SJSA1 (cell line): Measurements from ENCODE around the gene NXPH2. TPM values are rescaled to one million over a fixed set of nuclear protein-coding genes. Genes with fewer than 3 reads are reported as not detected.
A peak's percentile ranks its signal among the peaks of the same experiment; 100 is the strongest.
"Not testable (repeated sequence)": the region's sequence is repeated elsewhere in the genome, so short reads cannot be mapped to it uniquely, and the experiment has no call there.

Experiments
- DNase-seq, 2 experiments: peaks; one replicate each; pipeline ENCODE4 v3.0.0-alpha.2; 2015 to 2020; ENCODE audit warnings: low spot score in 2 of 2, low read depth in 1 of 2
- H3K27ac ChIP-seq: fragments of 250-450 bp; sonication (Bioruptor Pico); 2 replicates; pipeline ENCODE4 v1.5.1; 2020; ENCODE audit warnings: mild to moderate bottlenecking, moderate library complexity
- H3K27me3 ChIP-seq: fragments of 250-450 bp; sonication (Bioruptor Pico); replicated peaks from 2 replicates; pipeline ENCODE4 v1.5.1; 2020; ENCODE audit warnings: mild to moderate bottlenecking, moderate library complexity
- H3K36me3 ChIP-seq: fragments of 250-450 bp; sonication (Bioruptor Pico); 2 replicates; pipeline ENCODE4 v1.5.1; 2020; ENCODE audit warnings: mild to moderate bottlenecking
- H3K4me1 ChIP-seq: fragments of 250-450 bp; sonication (Bioruptor Pico); replicated peaks from 2 replicates; pipeline ENCODE4 v1.6.1; 2021; ENCODE audit warnings: mild to moderate bottlenecking
- H3K4me3 ChIP-seq: fragments of 250-450 bp; sonication (Bioruptor Pico); 2 replicates; pipeline ENCODE4 v1.5.1; 2020; ENCODE audit warnings: mild to moderate bottlenecking
- H3K9me3 ChIP-seq: fragments of 250-450 bp; sonication (Bioruptor Pico); replicated peaks from 2 replicates; pipeline ENCODE4 v1.5.1; 2020; ENCODE audit warnings: mild to moderate bottlenecking
- total RNA-seq: library from RNA; depleted of rRNA; stranded (reverse); fragments of >200 nt; shearing (Covaris generic); gene quantifications from 2 replicates; pipeline ENCODE4 v1.2.3, GENCODE V29; 2014

Gene NXPH2
- total RNA-seq, 1 experiment from 2014 or later, result 6.1 TPM

DNA sequence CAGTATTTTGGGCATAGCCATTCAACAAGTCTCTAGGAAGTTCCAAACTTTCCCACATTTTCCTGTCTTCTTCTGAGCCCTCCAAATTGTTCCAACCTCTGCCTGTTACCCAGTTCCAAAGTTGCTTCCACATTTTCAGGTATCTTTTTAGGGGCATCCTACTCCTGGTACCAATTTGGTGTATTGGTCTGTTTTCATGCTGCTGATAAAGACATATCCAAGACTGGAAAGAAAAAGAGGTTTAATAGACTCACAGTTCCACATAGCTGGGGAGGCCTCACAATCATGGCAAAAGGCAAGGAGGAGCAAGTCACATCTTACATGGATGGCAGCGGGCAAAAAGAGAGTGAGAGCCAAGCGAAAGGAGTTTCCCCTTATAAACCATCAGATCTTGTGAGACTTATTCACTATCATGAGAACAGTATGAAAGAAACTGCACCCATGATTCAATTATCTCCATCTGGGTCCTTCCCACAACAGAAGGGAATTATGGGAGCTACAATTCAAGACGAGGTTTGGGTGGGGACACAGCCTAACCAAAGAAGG, 43.1 kb downstream of the NXPH2 start:
- H3K9me3 ChIP-seq, H3K27me3 ChIP-seq, DNase-seq: not testable (repeated sequence)

DNA sequence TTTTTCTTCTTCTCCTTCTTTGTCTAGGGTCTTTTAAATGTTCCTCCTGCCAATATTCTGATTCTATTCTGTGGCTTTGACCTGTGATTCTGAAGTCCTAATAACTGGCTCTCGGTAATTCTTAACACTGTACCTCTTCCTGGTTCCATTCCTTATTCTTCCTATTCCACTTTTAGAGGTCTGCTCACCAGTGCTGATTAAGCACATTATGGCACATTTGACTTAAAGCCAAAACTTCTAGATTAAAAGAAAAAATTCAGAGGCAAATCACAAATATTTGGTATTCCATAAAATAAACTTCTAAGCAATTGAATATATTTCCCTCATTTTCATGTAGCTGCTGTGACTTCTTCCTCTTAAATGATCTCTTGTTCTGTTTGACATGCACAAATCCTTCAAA, 47.5 kb downstream of the NXPH2 start:
- Histone ChIP-seq H3K9me3 (no peaks in the 10 kb centered on the region), H3K27me3 (no peaks in the 10 kb centered on the region), H3K27ac (no peak overlapping the region), H3K4me3 (no peak overlapping the region), H3K36me3 (no peaks in the 10 kb centered on the region), H3K4me1 (no peaks in the 10 kb centered on the region)
- DNase-seq, result no peak

More for the DNA sequence above, 43.1 kb downstream of the NXPH2 start:
- not testable (repeated sequence) for H3K4me1 ChIP-seq, H3K36me3 ChIP-seq, H3K4me3 ChIP-seq, H3K27ac ChIP-seq

DNA sequence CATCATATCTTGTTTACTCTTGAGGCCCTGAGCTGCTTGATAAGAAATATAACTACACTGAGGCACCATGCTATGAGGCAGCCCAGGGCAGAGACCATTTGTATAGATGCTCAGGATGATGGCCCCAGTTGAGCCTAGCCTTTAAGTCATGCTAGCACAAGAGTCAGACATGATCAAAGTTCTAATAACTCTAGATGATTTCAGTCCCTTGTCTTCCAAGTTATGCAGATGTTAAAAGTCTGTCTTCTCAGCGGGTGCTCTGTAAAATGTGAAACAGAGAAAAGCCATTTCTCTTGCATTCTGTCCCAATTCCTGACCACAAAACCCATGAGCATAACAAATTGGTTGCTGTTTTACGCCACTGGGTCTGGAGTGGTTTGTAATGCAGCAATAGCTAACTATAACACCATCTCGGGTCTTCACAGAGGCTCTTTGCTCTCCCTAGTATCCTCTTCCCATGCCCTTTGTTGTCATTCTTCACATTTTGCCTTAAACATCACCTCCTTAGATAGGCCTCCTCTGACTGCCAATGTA, 49.6 kb downstream of the NXPH2 start:
- Histone ChIP-seq H3K36me3 (no peaks in the 10 kb centered on the region), H3K9me3 (no peaks in the 10 kb centered on the region), H3K27ac (no peak overlapping the region), H3K4me1 (no peaks in the 10 kb centered on the region), H3K4me3 (no peak overlapping the region), H3K27me3 (no peaks in the 10 kb centered on the region)
- no peak for DNase-seq

DNA sequence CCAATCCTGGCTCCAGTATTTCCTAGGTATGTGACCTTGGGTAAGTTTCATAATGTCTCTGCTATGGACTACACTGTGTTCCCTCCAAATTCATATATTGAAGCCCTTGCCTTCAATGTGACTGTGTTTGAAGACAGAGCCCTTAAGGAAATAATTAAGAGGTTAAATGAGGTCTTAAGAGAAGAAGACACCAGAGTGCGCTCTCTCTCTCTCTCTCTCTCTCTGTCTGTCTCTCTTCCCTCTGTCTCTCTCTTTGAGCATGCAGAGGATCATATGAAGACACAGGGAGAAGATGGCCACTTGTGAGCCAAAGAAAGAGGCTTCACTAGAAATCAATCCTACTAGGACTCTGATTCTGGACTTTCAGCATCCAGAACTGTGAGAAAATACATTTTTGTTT, 52.2 kb downstream of the NXPH2 start:
- no peak for DNase-seq
- Histone ChIP-seq H3K36me3 (no peaks in the 10 kb centered on the region), H3K4me3 (no peak overlapping the region), H3K27me3 (no peaks in the 10 kb centered on the region), H3K27ac (no peak overlapping the region), H3K4me1 (0 out of 2 replicates have a peak, but pooled peaks cover 6% of the 10 kb centered on the region), H3K9me3 (no peaks in the 10 kb centered on the region)

DNA sequence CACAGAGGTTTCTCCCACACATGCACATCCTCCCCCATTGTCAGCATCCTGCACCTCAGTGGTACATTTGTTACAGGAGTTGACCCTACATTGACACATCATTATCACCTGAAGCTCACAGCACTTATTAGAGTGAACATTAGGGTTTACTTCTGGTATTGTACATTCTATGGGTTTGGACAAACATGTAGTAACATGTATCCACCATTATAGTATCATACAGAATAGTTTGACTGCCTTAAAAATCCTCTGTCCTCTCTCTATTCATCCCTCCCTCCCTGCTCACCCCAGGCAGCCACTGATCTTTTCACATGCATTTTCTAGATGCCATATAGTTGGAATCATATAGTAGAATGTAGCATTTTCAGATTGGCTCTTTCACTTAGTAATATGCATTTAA, 53.5 kb downstream of the NXPH2 start:
- Histone ChIP-seq H3K36me3 (no peaks in the 10 kb centered on the region), H3K27me3 (no peaks in the 10 kb centered on the region), H3K4me1 (0 out of 2 replicates have a peak, but pooled peaks cover 6% of the 10 kb centered on the region), H3K27ac (no peak overlapping the region), H3K4me3 (no peak overlapping the region), H3K9me3 (no peaks in the 10 kb centered on the region)
- DNase-seq, result no peak

DNA sequence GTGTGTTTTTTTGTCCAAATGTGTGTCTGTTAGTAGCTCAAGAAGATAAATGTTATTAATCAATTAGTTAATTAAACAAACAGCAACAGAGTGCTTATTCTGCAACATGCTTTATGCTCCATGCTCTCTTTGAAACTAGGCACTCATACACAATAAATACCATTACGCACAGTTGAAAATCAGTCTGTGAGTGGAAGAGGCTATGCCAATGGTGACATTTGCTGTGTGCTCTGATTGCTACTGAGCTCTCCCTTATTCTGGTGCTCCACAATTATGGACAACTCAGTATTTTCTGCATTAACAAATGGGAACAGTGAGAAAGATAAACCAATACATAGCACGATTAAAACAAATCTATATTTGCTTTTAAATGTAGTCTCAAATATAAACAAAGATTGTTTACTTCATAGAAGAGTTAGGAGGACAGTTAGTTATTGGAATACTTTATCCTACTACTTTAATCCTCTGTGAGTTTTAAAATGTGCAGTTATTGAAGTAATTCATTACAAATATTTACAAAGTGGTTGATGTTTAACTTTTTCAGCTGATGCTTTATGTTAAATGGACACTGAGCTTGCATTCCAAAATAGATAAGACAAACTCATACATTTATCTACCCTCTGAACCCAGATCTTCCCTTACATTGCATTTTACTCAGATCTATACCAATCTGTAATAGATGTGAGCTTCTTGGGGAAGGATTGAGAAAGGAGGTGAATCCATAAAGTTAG, 55.3 kb downstream of the NXPH2 start:
- Histone ChIP-seq H3K36me3 (no peaks in the 10 kb centered on the region), H3K27ac (no peak overlapping the region), H3K4me1 (0 out of 2 replicates have a peak, but pooled peaks cover 6% of the 10 kb centered on the region), H3K27me3 (no peaks in the 10 kb centered on the region), H3K4me3 (no peak overlapping the region), H3K9me3 (no peaks in the 10 kb centered on the region)
- no peak for DNase-seq

DNA sequence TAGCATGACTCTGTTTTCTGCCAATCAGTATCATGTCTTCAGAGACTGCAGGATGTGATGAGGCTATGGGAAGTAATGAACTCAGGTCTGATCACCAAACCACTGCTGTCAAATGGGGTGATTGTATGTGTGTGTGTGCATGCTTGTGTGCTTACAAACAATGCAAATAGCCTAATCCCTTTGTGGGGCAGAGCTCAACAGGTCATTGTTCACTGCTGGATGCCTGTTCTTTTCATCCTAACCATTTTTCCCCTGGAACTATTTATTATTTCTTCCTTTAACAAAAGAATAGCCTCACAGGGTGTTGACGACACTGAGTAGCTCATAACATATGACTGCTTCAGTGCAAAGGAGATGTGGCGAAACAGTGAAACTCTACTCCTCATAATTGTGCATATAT, 55.9 kb downstream of the NXPH2 start:
- 0 out of 2 replicates have a peak, but pooled peaks cover 6% of the 10 kb centered on the region for H3K4me1 ChIP-seq
- H3K9me3 ChIP-seq, result no peaks in the 10 kb centered on the region
- H3K27me3 ChIP-seq, result no peaks in the 10 kb centered on the region
- H3K4me3 ChIP-seq, result no peak overlapping the region
- DNase-seq, result peak in 1 of 2 experiments; percentile 8
- H3K27ac ChIP-seq, result no peak overlapping the region
- H3K36me3 ChIP-seq, result no peaks in the 10 kb centered on the region

DNA sequence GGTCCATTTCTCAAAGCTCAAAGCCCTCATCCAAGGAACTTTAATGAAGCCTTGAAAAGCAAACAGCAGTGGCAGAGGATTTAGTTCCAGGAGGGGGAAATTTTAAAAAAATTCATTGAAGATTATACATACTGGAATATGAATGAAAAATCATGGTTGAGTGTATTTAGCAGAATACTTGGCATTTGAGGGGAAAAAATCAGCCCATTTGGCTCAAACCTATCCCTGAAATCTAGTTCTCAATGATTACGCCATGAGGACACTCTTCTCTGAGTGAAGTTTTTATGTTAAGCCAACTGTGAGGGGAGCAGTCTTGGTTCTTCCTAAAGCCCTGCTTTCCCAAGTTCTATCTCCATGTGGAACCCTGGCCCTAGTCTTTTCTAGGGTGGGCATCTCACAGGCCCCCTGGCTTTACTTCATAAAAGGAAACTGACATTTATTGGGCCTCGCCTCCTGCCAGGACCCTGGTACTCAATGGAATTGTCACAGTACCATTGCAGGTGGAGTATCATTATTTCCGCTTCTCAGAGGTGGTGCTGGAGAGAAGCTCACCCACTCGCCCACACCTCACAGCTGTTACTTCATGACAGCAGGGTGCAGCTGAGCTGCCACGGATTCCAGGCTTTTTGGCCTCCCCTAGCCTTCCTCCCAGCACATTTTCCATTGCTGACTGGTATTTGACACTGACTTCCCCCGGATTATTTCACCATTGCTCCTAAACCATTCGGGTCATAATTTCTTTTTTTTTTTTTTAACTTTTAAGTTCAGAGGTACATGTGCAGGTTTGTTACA, 56.8 kb downstream of the NXPH2 start:
- Histone ChIP-seq H3K4me1 (0 out of 2 replicates have a peak, but pooled peaks cover 6% of the 10 kb centered on the region), H3K27ac (no peak overlapping the region), H3K27me3 (no peaks in the 10 kb centered on the region), H3K9me3 (no peaks in the 10 kb centered on the region), H3K4me3 (no peak overlapping the region), H3K36me3 (no peaks in the 10 kb centered on the region)
- DNase-seq, result no peak

DNA sequence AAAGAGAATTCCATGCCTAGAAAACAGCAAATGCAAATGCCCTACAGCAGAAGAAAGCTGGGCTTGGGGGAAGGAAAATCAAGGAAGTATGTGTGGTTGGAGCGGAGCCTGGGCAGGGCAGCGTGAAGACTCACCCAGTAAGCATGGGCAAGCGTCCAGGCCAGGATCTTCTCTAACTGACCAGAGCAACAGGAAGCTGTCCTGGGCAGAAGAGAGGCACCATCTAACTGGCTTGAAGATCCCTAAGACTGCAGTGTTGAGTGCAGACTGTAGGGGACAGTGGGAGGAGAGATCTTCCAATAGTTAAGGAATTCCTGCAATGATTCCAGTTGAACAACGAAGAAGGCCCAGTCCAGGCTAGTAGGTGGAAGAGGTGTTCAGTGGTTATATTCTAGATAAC, 57.9 kb downstream of the NXPH2 start:
- Histone ChIP-seq H3K9me3 (no peaks in the 10 kb centered on the region), H3K27me3 (no peaks in the 10 kb centered on the region), H3K27ac (no peak overlapping the region), H3K36me3 (no peaks in the 10 kb centered on the region), H3K4me1 (0 out of 2 replicates have a peak, but pooled peaks cover 6% of the 10 kb centered on the region), H3K4me3 (no peak overlapping the region)
- DNase-seq, result no peak

DNA sequence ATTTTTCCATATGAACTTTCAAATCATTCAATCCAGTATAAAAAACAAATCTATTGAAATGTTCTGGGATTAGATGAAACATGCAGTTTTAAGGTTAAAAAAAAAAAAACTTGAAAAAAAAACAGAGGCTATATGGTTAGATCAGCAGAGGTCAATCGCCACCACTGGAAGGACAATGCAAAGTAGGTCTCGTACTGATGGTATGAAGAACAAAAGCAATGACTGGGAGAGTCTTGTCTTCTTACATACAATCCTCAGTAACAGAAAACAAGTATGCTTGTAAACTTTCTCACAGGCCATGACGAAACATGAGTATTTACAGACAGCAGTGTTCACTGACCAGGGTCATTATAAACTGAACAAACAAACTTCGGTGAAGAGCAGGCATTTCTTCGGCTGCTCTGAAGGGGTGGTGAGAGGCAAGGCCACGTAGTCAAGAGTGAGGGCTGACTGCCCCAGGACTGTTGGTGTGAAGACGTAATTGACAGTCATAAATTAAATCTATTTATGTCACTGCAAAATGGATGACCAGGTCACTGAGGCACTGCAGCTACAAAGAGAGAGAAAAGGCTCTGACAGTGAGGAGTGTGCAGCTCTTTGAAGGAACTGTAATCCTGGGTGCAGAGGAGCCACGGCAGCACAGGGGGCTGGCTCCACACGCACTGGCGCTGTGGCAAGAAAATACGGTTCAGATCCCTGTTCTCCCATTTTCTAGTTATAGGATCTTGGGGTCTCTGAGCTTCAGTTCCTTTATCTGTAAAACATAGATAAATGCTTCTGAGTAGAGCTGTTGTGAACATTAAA, 60.0 kb downstream of the NXPH2 start:
- DNase-seq, result no peak
- no peaks in the 10 kb centered on the region for H3K9me3 ChIP-seq

DNA sequence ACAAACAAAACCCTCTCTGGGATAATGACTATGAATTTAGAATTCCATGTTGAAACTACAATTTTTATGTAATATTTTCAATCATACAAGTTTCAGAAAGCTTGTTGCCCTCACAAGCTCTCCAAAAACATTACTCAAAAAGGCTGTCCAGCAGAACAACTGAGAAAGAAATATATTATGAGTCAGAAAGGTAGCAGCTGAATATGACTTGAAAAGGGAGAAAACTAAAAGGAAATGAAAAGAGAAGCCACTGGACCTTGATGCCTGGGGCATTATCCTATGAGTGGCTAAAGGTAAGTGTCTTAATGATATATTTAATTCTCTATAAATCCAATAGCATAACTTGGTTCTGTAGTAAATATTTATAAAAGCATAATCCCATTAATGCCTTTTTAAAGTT, 61.8 kb downstream of the NXPH2 start:
- H3K36me3 ChIP-seq, result no peaks in the 10 kb centered on the region
- DNase-seq, result no peak
- H3K27me3 ChIP-seq, result no peaks in the 10 kb centered on the region
- no peaks in the 10 kb centered on the region for H3K9me3 ChIP-seq
- H3K4me3 ChIP-seq, result no peak overlapping the region
- no peak overlapping the region for H3K27ac ChIP-seq
- no peaks in the 10 kb centered on the region for H3K4me1 ChIP-seq

More for the DNA sequence above, 60.0 kb downstream of the NXPH2 start:
- H3K4me1 ChIP-seq, result 0 out of 2 replicates have a peak, but pooled peaks cover 6% of the 10 kb centered on the region
- no peaks in the 10 kb centered on the region for H3K36me3 ChIP-seq
- no peak overlapping the region for H3K4me3 ChIP-seq
- H3K27ac ChIP-seq, result no peak overlapping the region
- no peaks in the 10 kb centered on the region for H3K27me3 ChIP-seq

DNA sequence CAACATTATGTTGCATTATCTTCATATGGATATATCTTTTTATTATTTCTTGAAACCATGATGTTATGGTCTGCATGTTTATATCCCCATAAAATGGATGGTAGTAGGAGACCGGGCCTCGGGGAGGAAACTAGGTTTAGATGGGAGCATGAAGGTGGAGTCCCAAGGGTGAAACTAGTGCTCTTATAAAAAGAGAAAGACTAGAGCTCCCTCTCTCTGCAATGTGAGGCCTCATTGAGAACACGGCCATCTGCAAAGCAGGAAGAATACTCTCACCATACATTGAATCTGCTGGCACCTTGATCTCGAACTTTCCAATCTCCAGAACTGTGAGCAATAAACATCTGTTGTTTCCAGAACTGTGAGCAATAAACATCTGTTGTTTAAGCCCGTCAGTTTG, 64.0 kb downstream of the NXPH2 start:
- no peak for DNase-seq
- H3K4me3 ChIP-seq, result no peak overlapping the region

DNA sequence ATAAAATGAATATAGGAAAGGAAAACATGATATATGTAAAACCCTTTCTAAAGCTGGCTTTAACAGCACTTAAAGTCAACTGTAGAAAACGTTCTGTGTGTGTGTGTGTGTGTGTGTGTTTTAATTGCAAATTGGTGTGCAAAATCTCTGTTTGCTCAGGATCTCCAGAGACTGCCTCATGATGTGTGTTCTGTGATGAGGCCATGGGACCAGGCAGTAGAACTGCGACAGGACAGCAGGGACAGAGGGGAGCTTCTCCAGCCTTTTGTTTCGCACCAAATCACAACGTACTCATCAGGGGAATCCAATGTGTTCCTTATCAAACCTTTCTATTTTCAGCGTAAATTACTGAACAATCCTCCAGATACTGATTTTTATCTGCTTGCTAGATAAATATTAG, 66.7 kb downstream of the NXPH2 start:
- H3K27me3 ChIP-seq, result no peaks in the 10 kb centered on the region
- DNase-seq, result no peak
- no peaks in the 10 kb centered on the region for H3K9me3 ChIP-seq
- H3K27ac ChIP-seq, result no peak overlapping the region
- H3K4me3 ChIP-seq, result no peak overlapping the region
- H3K4me1 ChIP-seq, result no peaks in the 10 kb centered on the region
- H3K36me3 ChIP-seq, result no peaks in the 10 kb centered on the region

More for the DNA sequence above, 64.0 kb downstream of the NXPH2 start:
- Histone ChIP-seq H3K36me3 (no peaks in the 10 kb centered on the region), H3K27ac (no peak overlapping the region), H3K9me3 (no peaks in the 10 kb centered on the region), H3K4me1 (no peaks in the 10 kb centered on the region), H3K27me3 (no peaks in the 10 kb centered on the region)
